Nephron (organoid): Measurements from ENCODE around the gene TTC21B.

Experiments used
- H3K27ac Mint-ChIP-seq, 3 experiments: 2 replicates each; pipeline ENCODE4 v1.8.0; 2020; ENCODE audit warnings: mixed read lengths in 3 of 3, mild to moderate bottlenecking in 2 of 3, moderate library complexity in 1 of 3
- H3K27me3 Mint-ChIP-seq: 2 replicates; pipeline ENCODE4 v1.8.0; 2021; ENCODE audit warnings: low read depth, mild to moderate bottlenecking, moderate library complexity, mixed read lengths
- H3K36me3 Mint-ChIP-seq: 2 replicates; pipeline ENCODE4 v1.8.0; 2020; ENCODE audit warnings: low read depth, mixed read lengths
- H3K4me1 Mint-ChIP-seq: 2 replicates; pipeline ENCODE4 v1.8.0; 2020; ENCODE audit warnings: mixed read lengths
- H3K4me3 Mint-ChIP-seq, 3 experiments: 2 replicates each; pipeline ENCODE4 v1.8.0; 2020; ENCODE audit warnings: mild to moderate bottlenecking in 3 of 3, mixed read lengths in 3 of 3, moderate library complexity in 2 of 3
- H3K9me3 Mint-ChIP-seq: 2 replicates; pipeline ENCODE4 v1.8.0; 2020; ENCODE audit warnings: mixed read lengths
- CTCF ChIP-seq, 3 experiments: fragments of 200-600 bp; sonication (generic); IDR thresholded peaks; one replicate each; pipeline ENCODE4 v1.5.0; 2021; ENCODE audit warnings: antibody characterized with exemption in 3 of 3; ENCODE audit not compliant: unreplicated experiment in 3 of 3

TTC21B gene

DNA sequence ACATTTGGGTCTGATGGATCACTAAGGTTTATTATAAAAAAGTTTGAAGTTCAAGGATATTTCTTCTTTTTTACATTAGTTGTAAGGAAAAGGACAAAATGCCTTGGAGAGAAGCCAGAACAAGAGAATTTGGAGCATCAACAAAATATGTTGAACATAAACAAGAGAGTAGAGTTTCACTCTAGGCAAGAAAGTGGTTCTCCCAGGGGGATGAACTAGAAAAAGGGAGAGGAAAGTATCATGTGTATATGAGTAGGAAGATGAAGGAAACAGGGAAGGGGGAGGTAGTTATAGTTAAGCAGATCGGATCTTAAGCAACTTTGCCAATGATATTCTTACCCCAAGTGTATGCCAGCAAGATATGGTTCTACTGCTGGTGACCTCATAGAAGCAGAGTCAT is 95.7 kb downstream of the TTC21B start:
- Mint-ChIP-seq H3K4me3 (no peak overlapping the region), H3K4me1 (peaks cover 7% of the 10 kb centered on the region), H3K27ac (peak overlapping the region; percentile 6 to 82 (median 28)), H3K36me3 (peaks cover 54% of the 10 kb centered on the region), H3K9me3 (peaks cover 49% of the 10 kb centered on the region), H3K27me3 (no peaks in the 10 kb centered on the region)
- TF ChIP-seq CTCF (IDR thresholded peaks at IDR 0.05; ENCODE audit: unreplicated experiment in 3 of 3): no peak

- no peak for TF ChIP-seq CTCF (IDR thresholded peaks at IDR 0.05; ENCODE audit: unreplicated experiment in 3 of 3)
- H3K27ac Mint-ChIP-seq: no peak overlapping the region
- H3K4me3 Mint-ChIP-seq: no peak overlapping the region
These were observed 101.2 kb downstream of the TTC21B start for GRCh38 chr2:165852394-165852793.

GRCh38 chr2:165847001-165847400 is 106.6 kb downstream of the TTC21B start:
- no peaks in the 10 kb centered on the region for H3K27me3 Mint-ChIP-seq
- H3K36me3 Mint-ChIP-seq: peaks cover 8% of the 10 kb centered on the region
- H3K4me1 Mint-ChIP-seq: no peaks in the 10 kb centered on the region
- no peak overlapping the region for H3K27ac Mint-ChIP-seq
- H3K9me3 Mint-ChIP-seq: peaks cover 25% of the 10 kb centered on the region
- H3K4me3 Mint-ChIP-seq: no peak overlapping the region
- TF ChIP-seq CTCF (IDR thresholded peaks at IDR 0.05; ENCODE audit: unreplicated experiment in 3 of 3): no peak

More at GRCh38 chr2:165852394-165852793, 101.2 kb downstream of the TTC21B start:
- H3K27me3 Mint-ChIP-seq: no peaks in the 10 kb centered on the region
- H3K9me3 Mint-ChIP-seq: peaks cover 53% of the 10 kb centered on the region
- H3K4me1 Mint-ChIP-seq: no peaks in the 10 kb centered on the region
- H3K36me3 Mint-ChIP-seq: peaks cover 40% of the 10 kb centered on the region

GRCh38 chr2:165846056-165846455 is 107.5 kb downstream of the TTC21B start:
- peaks cover 6% of the 10 kb centered on the region for H3K36me3 Mint-ChIP-seq
- no peak for TF ChIP-seq CTCF (IDR thresholded peaks at IDR 0.05; ENCODE audit: unreplicated experiment in 3 of 3)
- H3K27me3 Mint-ChIP-seq: no peaks in the 10 kb centered on the region
- H3K27ac Mint-ChIP-seq: no peak overlapping the region
- no peak overlapping the region for H3K4me3 Mint-ChIP-seq
- H3K4me1 Mint-ChIP-seq: no peaks in the 10 kb centered on the region
- H3K9me3 Mint-ChIP-seq: peaks cover 19% of the 10 kb centered on the region

- Mint-ChIP-seq H3K36me3 (no peaks in the 10 kb centered on the region), H3K4me3 (no peak overlapping the region), H3K27me3 (no peaks in the 10 kb centered on the region), H3K9me3 (peaks cover 5% of the 10 kb centered on the region), H3K4me1 (no peaks in the 10 kb centered on the region), H3K27ac (no peak overlapping the region)
- TF ChIP-seq CTCF (IDR thresholded peaks at IDR 0.05; ENCODE audit: unreplicated experiment in 3 of 3): no peak
These were observed 109.4 kb downstream of the TTC21B start for GRCh38 chr2:165844216-165844615.

- Mint-ChIP-seq H3K27ac (no peak overlapping the region), H3K27me3 (no peaks in the 10 kb centered on the region), H3K36me3 (no peaks in the 10 kb centered on the region), H3K4me1 (no peaks in the 10 kb centered on the region), H3K4me3 (no peak overlapping the region), H3K9me3 (no peaks in the 10 kb centered on the region)
- TF ChIP-seq CTCF (IDR thresholded peaks at IDR 0.05; ENCODE audit: unreplicated experiment in 3 of 3): no peak
These were observed 110.2 kb downstream of the TTC21B start for GRCh38 chr2:165843351-165843750.
